ENCODE measurements around the gene CBFA2T3. TPM values are rescaled to one million over a fixed set of nuclear protein-coding genes. Genes with fewer than 3 reads are reported as not detected.

Gene CBFA2T3
- total RNA-seq, 1 experiment from 2014 or later = 2.9 TPM

DNA sequence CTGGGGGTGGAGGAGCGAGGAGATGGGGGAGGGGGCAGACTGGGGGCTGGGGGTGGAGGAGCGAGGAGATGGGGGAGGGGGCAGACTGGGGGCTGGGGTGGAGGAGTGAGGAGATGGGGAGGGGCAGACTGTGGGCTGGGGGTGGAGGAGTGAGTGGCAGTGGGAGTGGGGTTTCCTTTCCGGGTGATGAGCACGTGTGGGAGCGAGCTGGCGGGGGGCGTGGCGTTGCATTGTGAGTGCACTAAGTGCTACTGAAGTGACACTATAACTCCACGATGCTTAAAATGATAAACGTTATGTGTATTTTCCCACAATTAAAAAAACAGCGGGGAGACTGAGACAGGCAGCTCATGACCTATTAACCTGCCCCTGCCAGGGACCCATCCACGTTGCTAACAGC lies 46.3 kb downstream of the CBFA2T3 start:
- Histone ChIP-seq H2BK120ac (ENCODE audit: low read depth, low read length, poor library complexity, severe bottlenecking) (no peak overlapping the region), H4K20me1 (ENCODE audit: control insufficient read depth, insufficient read depth, insufficient read length) (no peaks in the 10 kb centered on the region), H3K27me3 (ENCODE audit: insufficient read depth, low read length) (no peaks in the 10 kb centered on the region), H2AFZ (ENCODE audit: low read length) (no peak overlapping the region), H3K14ac (ENCODE audit: insufficient read depth, low read length) (no peak overlapping the region), H4K5ac (ENCODE audit: insufficient read length, low read depth, low read length) (no peak overlapping the region), H3T11ph (ENCODE audit: low read length) (no peak overlapping the region), H2BK12ac (ENCODE audit: insufficient read length, low read depth, low read length) (no peak overlapping the region), H3K23ac (ENCODE audit: insufficient read length, low read depth, low read length) (no peak overlapping the region), H3K4ac (ENCODE audit: low read depth, low read length) (no peak overlapping the region), H3K23me2 (ENCODE audit: insufficient read length, low read depth, low read length, poor library complexity, severe bottlenecking) (no peaks in the 10 kb centered on the region), H3K56ac (ENCODE audit: insufficient read length, low read depth, low read length) (no peak overlapping the region), H3K27ac (ENCODE audit: insufficient read length, low read depth, low read length) (no peak overlapping the region), H2BK5ac (ENCODE audit: insufficient read length, low read length) (no peak overlapping the region), H2BK15ac (ENCODE audit: low read depth, low read length) (no peak overlapping the region), H3K4me2 (ENCODE audit: insufficient read depth, insufficient read length, low read length) (no peak overlapping the region), H4K8ac (replicated peaks; ENCODE audit: insufficient read length, low read depth, low read length) (no peak overlapping the region), H3K9ac (ENCODE audit: extremely low read depth, insufficient read length, low read length) (no peak overlapping the region), H2BK20ac (ENCODE audit: low read depth, low read length, poor library complexity, severe bottlenecking) (no peak overlapping the region), H2AK5ac (ENCODE audit: insufficient read length, low read length) (no peak overlapping the region), H3K18ac (ENCODE audit: insufficient read length, low read depth, low read length) (no peak overlapping the region), H4K91ac (ENCODE audit: insufficient read length, low read depth, low read length) (no peak overlapping the region), H3K79me2 (ENCODE audit: insufficient read depth, low read length) (no peaks in the 10 kb centered on the region), H3K4me1 (ENCODE audit: insufficient read depth, low read length) (no peaks in the 10 kb centered on the region), H3K79me1 (ENCODE audit: insufficient read depth, low read depth, low read length, poor library complexity, severe bottlenecking) (no peaks in the 10 kb centered on the region), H3K9me3 (ENCODE audit: control insufficient read depth, low read depth, low read length) (no peaks in the 10 kb centered on the region)
- no peak for DNase-seq
- H3K4me1 Mint-ChIP-seq = peaks cover 9 to 10% of the 10 kb centered on the region in 2 experiments
- no peaks in the 10 kb centered on the region for H3K36me3 Mint-ChIP-seq (ENCODE audit: insufficient read depth in 1 of 3, low read depth in 3 of 3)
- TF ChIP-seq, protein P1, sequence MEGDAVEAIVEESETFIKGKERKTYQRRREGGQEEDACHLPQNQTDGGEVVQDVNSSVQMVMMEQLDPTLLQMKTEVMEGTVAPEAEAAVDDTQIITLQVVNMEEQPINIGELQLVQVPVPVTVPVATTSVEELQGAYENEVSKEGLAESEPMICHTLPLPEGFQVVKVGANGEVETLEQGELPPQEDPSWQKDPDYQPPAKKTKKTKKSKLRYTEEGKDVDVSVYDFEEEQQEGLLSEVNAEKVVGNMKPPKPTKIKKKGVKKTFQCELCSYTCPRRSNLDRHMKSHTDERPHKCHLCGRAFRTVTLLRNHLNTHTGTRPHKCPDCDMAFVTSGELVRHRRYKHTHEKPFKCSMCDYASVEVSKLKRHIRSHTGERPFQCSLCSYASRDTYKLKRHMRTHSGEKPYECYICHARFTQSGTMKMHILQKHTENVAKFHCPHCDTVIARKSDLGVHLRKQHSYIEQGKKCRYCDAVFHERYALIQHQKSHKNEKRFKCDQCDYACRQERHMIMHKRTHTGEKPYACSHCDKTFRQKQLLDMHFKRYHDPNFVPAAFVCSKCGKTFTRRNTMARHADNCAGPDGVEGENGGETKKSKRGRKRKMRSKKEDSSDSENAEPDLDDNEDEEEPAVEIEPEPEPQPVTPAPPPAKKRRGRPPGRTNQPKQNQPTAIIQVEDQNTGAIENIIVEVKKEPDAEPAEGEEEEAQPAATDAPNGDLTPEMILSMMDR (conservative IDR thresholded peaks at IDR 0.05) = no peak
- H3K27me3 Mint-ChIP-seq (ENCODE audit: low read depth) = no peaks in the 10 kb centered on the region; the same call in none of the 2 replicates
- H3K9me3 Mint-ChIP-seq = peaks cover 2 to 3% of the 10 kb centered on the region in 2 experiments; a peak in 3 of 5 replicates
- no peak overlapping the region for H3K4me3 Mint-ChIP-seq
- H3K27ac Mint-ChIP-seq = no peak overlapping the region
- no CpG with 5 or more reads among the region's 12 CpGs for WGBS (ENCODE audit: extremely low coverage, insufficient read length, low lambda C conversion rate)

Data from H9 (cell line).